ENCODE data around the gene C12orf57. TPM values are rescaled to one million over a fixed set of nuclear protein-coding genes. Genes with fewer than 3 reads are reported as not detected.

C12orf57 gene
- total RNA-seq, 1 experiment from 2014 or later, result 158 TPM

Small RNAs within 50 kb of the gene (microRNA-seq; reads per million reads assigned to microRNA genes)
- gene MIR141 (ENCODE audit: borderline number of aligned reads), result 77.2 reads per million, percentile 60 among the genes with 10 or more reads in this experiment
- 9,020 reads per million, percentile 99 among the genes with 10 or more reads in this experiment for gene MIR200C (ENCODE audit: borderline number of aligned reads)

Other genes starting within 250 kb of the C12orf57 start
- 7.7 to 9.9 TPM (median 8.2 TPM) in 3 replicates for gene PIANP, start 243.2 kb upstream of the C12orf57 start, total RNA-seq (2021)
- 41.2 to 43.8 TPM (median 41.4 TPM) in 3 replicates for gene COPS7A, start 220.0 kb upstream of the C12orf57 start, total RNA-seq (2021)
- gene MLF2, start 190.9 kb upstream of the C12orf57 start, total RNA-seq (2021), result 226 to 236 TPM (median 229 TPM) in 3 replicates
- 370 to 539 TPM (median 525 TPM) in 3 replicates for gene PTMS, start 177.7 kb upstream of the C12orf57 start, total RNA-seq (2021)
- gene LAG3, start 171.5 kb upstream of the C12orf57 start, total RNA-seq (2021), result 2.4 to 2.6 TPM (median 2.6 TPM) in 3 replicates
- gene CD4, start 154.5 kb upstream of the C12orf57 start, total RNA-seq (2021), result 2.5 to 3.3 TPM (median 2.7 TPM) in 3 replicates
- gene GPR162, start 122.2 kb upstream of the C12orf57 start, total RNA-seq (2021), result 7.3 to 9.3 TPM (median 8.2 TPM) in 3 replicates
- gene P3H3, start 115.6 kb upstream of the C12orf57 start, total RNA-seq (2021), result 49.9 to 55.7 TPM (median 50.7 TPM) in 3 replicates
- 14.0 to 16.5 TPM (median 14.3 TPM) in 3 replicates for gene GNB3, start 103.1 kb upstream of the C12orf57 start, total RNA-seq (2021)
- 47.1 to 61.8 TPM (median 49.1 TPM) in 3 replicates for gene CDCA3, start 92.7 kb upstream of the C12orf57 start, total RNA-seq (2021)
- gene USP5, start 91.9 kb upstream of the C12orf57 start, total RNA-seq (2021), result 141 to 158 TPM (median 149 TPM) in 3 replicates
- 1,045 to 1,242 TPM (median 1,195 TPM) in 3 replicates for gene TPI1, start 76.5 kb upstream of the C12orf57 start, total RNA-seq (2021)
- 21.2 to 25.5 TPM (median 22.7 TPM) in 3 replicates for gene SPSB2, start 70.7 kb upstream of the C12orf57 start, total RNA-seq (2021)
- gene LRRC23, start 39.2 kb upstream of the C12orf57 start, total RNA-seq (2021), result 3.1 to 5.3 TPM (median 4.9 TPM) in 3 replicates
- gene ENO2, start 29.4 kb upstream of the C12orf57 start, total RNA-seq (2021), result 118 to 170 TPM (median 165 TPM) in 3 replicates
- 80.0 to 87.1 TPM (median 80.5 TPM) in 3 replicates for gene ATN1, start 16.1 kb upstream of the C12orf57 start, total RNA-seq (2021)
- gene RNU7-1, start 206 bp upstream of the C12orf57 start, total RNA-seq (2021), result not detected in 3 replicates
- 27.1 to 34.7 TPM (median 34.5 TPM) in 3 replicates for gene PTPN6, start 7.3 kb downstream of the C12orf57 start, total RNA-seq (2021)
- gene PHB2, start 26.6 kb downstream of the C12orf57 start, total RNA-seq (2021), result 350 to 397 TPM (median 352 TPM) in 3 replicates
- gene EMG1, start 26.9 kb downstream of the C12orf57 start, total RNA-seq (2021), result 59.3 to 78.6 TPM (median 59.8 TPM) in 3 replicates
- 35.3 to 40.0 TPM (median 36.2 TPM) in 3 replicates for gene LPCAT3, start 74.5 kb downstream of the C12orf57 start, total RNA-seq (2021)
- 6.2 to 8.8 TPM (median 7.6 TPM) in 3 replicates for gene C1S, start 116.7 kb downstream of the C12orf57 start, total RNA-seq (2021)
- gene C1R, start 148.4 kb downstream of the C12orf57 start, total RNA-seq (2021), result 8.4 to 9.8 TPM (median 8.9 TPM) in 3 replicates
- 17.7 to 23.7 TPM (median 22.9 TPM) in 3 replicates for gene C1RL, start 165.2 kb downstream of the C12orf57 start, total RNA-seq (2021)
- gene RBP5, start 184.9 kb downstream of the C12orf57 start, total RNA-seq (2021), result 4.1 to 5.4 TPM (median 4.7 TPM) in 3 replicates
- gene CLSTN3, start 186.3 kb downstream of the C12orf57 start, total RNA-seq (2021), result 23.7 to 28.2 TPM (median 24.7 TPM) in 3 replicates
- gene PEX5, start 245.7 kb downstream of the C12orf57 start, total RNA-seq (2021), result 61.4 to 68.9 TPM (median 63.4 TPM) in 3 replicates